HepG2 (cell line): ENCODE results near the gene MAGEC2. TPM values are rescaled to one million over a fixed set of nuclear protein-coding genes. Genes with fewer than 3 reads are reported as not detected.

Experiments used
- ATAC-seq: fragments of 200-7000 bp; cut with Tn5 transposase; 3 replicates; pipeline ENCODE4 v1.9.1; 2020; ENCODE audit warnings: mild to moderate bottlenecking, moderate library complexity
- BruUV-seq: library from RNA; stranded (reverse); fragments of 400-500 nt; replicated peaks from 2 replicates; lab custom pipeline; 2021; lab: Mats Ljungman, UMichigan
- CTCF ChIA-PET: fragments of 300-600 bp; formaldehyde crosslinking; extraction: SDS; loops from one replicate; lab custom pipeline; 2021; ENCODE audit warnings: low total read pairs, inconsistent platforms, low intra/inter-chr PET ratio; lab: Yijun Ruan, JAX
- POLR2A ChIA-PET: fragments of 350-600 bp; sonication (Branson Sonifier 250); formaldehyde crosslinking; loops from one replicate; lab custom pipeline; 2020; ENCODE audit warnings: antibody characterized with exemption, inconsistent platforms; lab: Yijun Ruan, JAX
- DNase-seq: peaks from one replicate; pipeline ENCODE4 v3.0.0-alpha.2; 2015; ENCODE audit warnings: low spot score
- FAIRE-seq: peaks from 3 replicates; lab custom pipeline; 2011; peaks lifted over from hg19 to GRCh38; lab: Jason Lieb, UNC
- H2AFZ ChIP-seq: one replicate; pipeline ENCODE4 v1.6.1; 2011; ENCODE audit warnings: low read length, inconsistent platforms
- H3K27ac ChIP-seq: fragments of 300-600 bp; 3 replicates; pipeline ENCODE4 v1.8.0; 2011; ENCODE audit warnings: mixed run types, mild to moderate bottlenecking, mixed read lengths, low read length, inconsistent platforms; ENCODE audit not compliant: insufficient read depth; ENCODE audit errors: extremely low read length
- H3K27me3 ChIP-seq, 2 experiments: fragments of 200-600 bp in 1 of 2; 2 replicates in 1 of 2; 3 replicates in 1 of 2; pipeline versions ENCODE4 v1.6.0 to v1.8.0; 2011; ENCODE audit warnings: low read length in 2 of 2, mild to moderate bottlenecking in 2 of 2, moderate library complexity in 2 of 2, inconsistent platforms in 1 of 2; ENCODE audit not compliant: insufficient read depth in 2 of 2, control insufficient read depth in 1 of 2
- H3K36me3 ChIP-seq, 2 experiments: fragments of 200-600 bp in 1 of 2; replicated peaks in 1 of 2; 2 replicates in 1 of 2; 3 replicates in 1 of 2; pipeline versions ENCODE4 v1.5.1 to v1.8.0; 2011; ENCODE audit warnings: low read length in 2 of 2, inconsistent platforms in 1 of 2; ENCODE audit not compliant: insufficient read depth in 2 of 2, control insufficient read depth in 1 of 2
- H3K4me1 ChIP-seq: 2 replicates; pipeline ENCODE4 v1.5.1; 2012; ENCODE audit warnings: low read length, inconsistent platforms; ENCODE audit not compliant: insufficient read depth
- H3K4me2 ChIP-seq: 2 replicates; pipeline ENCODE4 v1.6.0; 2011; ENCODE audit warnings: low read depth, low read length, inconsistent platforms
- H3K4me3 ChIP-seq, 3 experiments: fragments of 200-600 bp in 1 of 3; sonication (generic), shearing (Covaris generic) in 1 of 3; replicated peaks in 1 of 3; 2 replicates each; pipeline ENCODE4 v1.5.1; 2011 to 2016; ENCODE audit warnings: low read length in 3 of 3, inconsistent platforms in 2 of 3, low read depth in 2 of 3, mild to moderate bottlenecking in 2 of 3, control low read depth in 1 of 3, mixed read lengths in 1 of 3; ENCODE audit not compliant: insufficient read depth in 1 of 3
- H3K79me2 ChIP-seq: one replicate; pipeline ENCODE4 v1.6.1; 2011; ENCODE audit warnings: low read length, inconsistent platforms; ENCODE audit not compliant: insufficient read depth
- H3K9ac ChIP-seq: 2 replicates; pipeline ENCODE4 v1.6.0; 2011; ENCODE audit warnings: mild to moderate bottlenecking, low read depth, low read length, inconsistent platforms; ENCODE audit not compliant: insufficient read depth
- H3K9me3 ChIP-seq: 2 replicates; pipeline ENCODE4 v1.5.1; 2012; ENCODE audit warnings: mild to moderate bottlenecking, low read length
- H4K20me1 ChIP-seq: 2 replicates; pipeline ENCODE4 v1.6.0; 2011; ENCODE audit warnings: inconsistent platforms, mild to moderate bottlenecking, low read length, moderate library complexity; ENCODE audit not compliant: insufficient read depth
- CHCHD3 ChIP-seq: sonication (generic); formaldehyde crosslinking; IDR thresholded peaks from 2 replicates; pipeline ENCODE4 v1.8.0; 2022; ENCODE audit warnings: mild to moderate bottlenecking, missing genetic modification reagents, moderate library complexity
- IKZF5 ChIP-seq: IDR thresholded peaks from 2 replicates; pipeline ENCODE4 v1.6.1; 2018; ENCODE audit warnings: missing genetic modification reagents, mild to moderate bottlenecking, missing compliant biosample characterization
- KMT2B ChIP-seq: IDR thresholded peaks from 2 replicates; pipeline ENCODE4 v1.6.1; 2016; ENCODE audit warnings: missing genetic modification reagents, missing compliant biosample characterization
- NPAS2 ChIP-seq: sonication (generic); formaldehyde crosslinking; IDR thresholded peaks from 2 replicates; pipeline ENCODE4 v1.8.0; 2022; ENCODE audit warnings: mild to moderate bottlenecking, missing genetic modification reagents, borderline replicate concordance
- PHF5A ChIP-seq: IDR thresholded peaks from one replicate; pipeline ENCODE4 v1.6.1; 2018; ENCODE audit warnings: low read depth, missing genetic modification reagents; ENCODE audit not compliant: unreplicated experiment
- TFDP1 ChIP-seq: IDR thresholded peaks from 2 replicates; pipeline ENCODE4 v1.6.1; 2016; ENCODE audit warnings: missing compliant biosample characterization, missing genetic modification reagents, borderline replicate concordance
- ZNF274 ChIP-seq: sonication (generic); formaldehyde crosslinking; IDR thresholded peaks from 2 replicates; pipeline ENCODE4 v1.5.1; 2020; ENCODE audit warnings: mild to moderate bottlenecking, missing genetic modification reagents
- ZNF331 ChIP-seq: sonication (generic); formaldehyde crosslinking; IDR thresholded peaks from 2 replicates; pipeline ENCODE4 v1.4.0; 2020; ENCODE audit warnings: missing genetic modification reagents
- ZNF33A ChIP-seq: sonication (generic); formaldehyde crosslinking; IDR thresholded peaks from 2 replicates; pipeline ENCODE4 v1.5.1; 2020; ENCODE audit warnings: missing genetic modification reagents, mild to moderate bottlenecking, moderate library complexity, borderline replicate concordance
- WGBS: methylation state at CpG from one replicate; pipeline ENCODE4 v1.1.6; 2017; ENCODE audit warnings: low lambda C conversion rate; 5-methylcytosine and 5-hydroxymethylcytosine counted together
- in situ Hi-C: cut with HindIII; loops from 2 replicates; pipeline ENCODE4 v1.10.0; 2017; ENCODE audit warnings: low pct_unique_long_range_greater_than_20kb; ENCODE audit not compliant: extremely low pct_ligation_motif_present
- intact Hi-C: fragments of 100-400 bp; cut with micrococcal nuclease; formaldehyde crosslinking; loops from one replicate; pipeline ENCODE4 v1.10.0; 2022; ENCODE audit not compliant: unreplicated experiment
- polyA plus RNA-seq, 8 experiments: library from polyadenylated mRNA; depleted of rRNA in 3 of 8; stranded (reverse) in 7 of 8; unstranded in 1 of 8; fragments of >200 nt; fragmentation: Illumina TruSeq in 4 of 8; extraction: Trizol in 4 of 8; gene quantifications; 2 replicates each; pipeline versions ENCODE4 v1.2.1 to v1.2.3, GENCODE V29; 2011 to 2016; ENCODE audit warnings: low read depth in 4 of 8, missing spikeins in 1 of 8, mixed read lengths in 1 of 8; ENCODE audit not compliant: insufficient read depth in 1 of 8
- total RNA-seq, 5 experiments: library from RNA; depleted of rRNA; stranded (reverse); fragments of >200 nt; fragmentation: Illumina TruSeq; extraction: Trizol; gene quantifications; 2 replicates each; pipeline ENCODE4 v1.2.3, GENCODE V29; 2016; ENCODE audit warnings: low read depth in 1 of 5
- TF ChIP-seq, protein P1 (sequence below): sonication (generic); formaldehyde crosslinking; IDR thresholded peaks from 2 replicates; pipeline ENCODE4 v1.8.1; 2023; ENCODE audit warnings: mild to moderate bottlenecking, moderate library complexity, missing genetic modification reagents

Gene MAGEC2
- total and polyA plus RNA-seq, 2 of the 13 experiments (the other 11 are each of a cell fraction or from before 2014, with no cell fraction given) = not detected

DNA sequence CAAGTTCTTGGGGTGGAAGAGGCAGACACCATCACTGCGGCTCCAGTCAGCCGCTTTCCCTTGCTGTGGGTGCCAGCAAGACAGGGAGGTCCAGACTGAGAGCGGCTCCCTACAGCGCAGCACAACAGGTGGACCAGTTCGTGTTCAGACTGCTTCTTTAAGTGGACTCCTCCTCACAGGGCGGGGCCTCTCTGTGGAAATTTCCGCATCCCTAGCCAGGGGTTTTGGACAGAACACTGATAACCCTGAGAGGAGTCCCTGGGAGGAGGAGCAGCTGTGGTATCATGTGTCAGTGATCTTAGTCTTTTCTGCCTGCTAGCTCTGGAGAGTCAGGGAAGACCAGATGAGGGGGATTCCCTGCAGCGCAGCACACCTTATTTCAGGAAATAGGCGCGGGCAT is 48.5 kb downstream of the MAGEC2 start:
- no peak for FAIRE-seq

More for the DNA sequence above, 48.5 kb downstream of the MAGEC2 start:
- ChIA-PET CTCF (no interaction called here), POLR2A (no interaction called here)
- intact Hi-C loops = no loop called here
- Histone ChIP-seq H3K9me3 (peaks cover 21% of the 10 kb centered on the region; the same call in 1 of the 2 replicates), H3K4me3 (no peak overlapping the region), H3K36me3 (no peaks in the 10 kb centered on the region), H3K9ac (no peak overlapping the region), H3K27ac (no peak overlapping the region), H4K20me1 (no peaks in the 10 kb centered on the region), H3K4me2 (no peak overlapping the region), H2AFZ (no peak overlapping the region), H3K4me1 (no peaks in the 10 kb centered on the region), H3K79me2 (no peaks in the 10 kb centered on the region), H3K27me3 (no peaks in the 10 kb centered on the region)
- DNase-seq (no peak), ATAC-seq (no peak)
- no TSS peak for BruUV-seq
- TF ChIP-seq ZNF33A (CRISPR knock-in tag) = no peak
- TF ChIP-seq ZNF331 (CRISPR knock-in tag) = no peak
- TF ChIP-seq TFDP1 (CRISPR knock-in tag) = no peak
- TF ChIP-seq NPAS2 (CRISPR knock-in tag) = no peak
- no peak for TF ChIP-seq PHF5A (CRISPR knock-in tag)
- no peak for TF ChIP-seq CHCHD3 (CRISPR knock-in tag)
- TF ChIP-seq IKZF5 (CRISPR knock-in tag) = no peak
- no peak for TF ChIP-seq KMT2B
- TF ChIP-seq, protein P1, sequence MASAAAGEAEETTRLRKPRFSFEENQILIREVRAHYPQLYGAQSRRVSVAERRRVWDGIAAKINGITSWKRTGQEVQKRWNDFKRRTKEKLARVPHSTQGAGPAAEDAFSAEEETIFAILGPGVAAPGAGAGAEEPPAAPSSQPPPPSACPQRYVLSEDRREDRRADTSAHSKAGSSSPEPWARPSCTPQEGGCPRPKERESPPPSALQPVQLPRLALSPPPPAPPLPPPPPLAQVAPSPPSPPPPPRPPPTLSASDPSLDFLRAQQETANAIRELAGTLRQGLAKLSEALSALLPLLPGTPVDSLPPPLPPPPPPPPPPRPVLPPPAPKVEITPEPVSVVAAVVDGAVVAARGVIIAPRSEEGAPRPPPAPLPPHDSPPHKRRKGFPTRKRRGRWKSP (CRISPR knock-in tag) = no peak
- TF ChIP-seq ZNF274 (CRISPR knock-in tag) = no peak
- in situ Hi-C loops = no loop called here
- 92% methylated on average over 3 of the region's 10 CpGs for WGBS
